ENCODE data around the gene UGT8.

GRCh38 chr4:114654592-114654991, 56.0 kb downstream of the UGT8 start:
- TF ChIP-seq EZH2 (IDR thresholded peaks at IDR 0.05) (no peak), POLR2AphosphoS5 (IDR thresholded peaks at IDR 0.05; ENCODE audit: borderline replicate concordance, low read depth, low read length) (no peak), FOXP2 (optimal IDR thresholded peaks at IDR 0.05; ENCODE audit: control extremely low read depth, extremely low read length, insufficient read depth) (no peak)
